Central memory CD4-positive, alpha-beta T cell (primary cell): ENCODE data around the gene PROM2.

Experiments
- DNase-seq: peaks from one replicate; pipeline ENCODE4 v3.0.0; 2022

PROM2 gene

GRCh38 chr2:95323347-95324155 lies 49.3 kb downstream of the PROM2 start:
- DNase-seq = no peak

- no peak for DNase-seq
Observed at GRCh38 chr2:95325026-95325425, 50.8 kb downstream of the PROM2 start.

- no peak for DNase-seq
Observed at GRCh38 chr2:95325590-95326432, 51.6 kb downstream of the PROM2 start.

- no peak for DNase-seq
Observed at GRCh38 chr2:95326433-95327140, 52.3 kb downstream of the PROM2 start.

GRCh38 chr2:95327861-95328260 lies 53.6 kb downstream of the PROM2 start:
- no peak for DNase-seq

- no peak for DNase-seq
Observed at GRCh38 chr2:95328358-95329125, 54.3 kb downstream of the PROM2 start.

GRCh38 chr2:95329401-95329800 lies 55.2 kb downstream of the PROM2 start:
- no peak for DNase-seq

- DNase-seq = no peak
Observed at GRCh38 chr2:95329891-95330793, 55.9 kb downstream of the PROM2 start.

- DNase-seq = no peak
Observed at GRCh38 chr2:95330794-95331338, 56.6 kb downstream of the PROM2 start.

GRCh38 chr2:95331606-95332005 lies 57.4 kb downstream of the PROM2 start:
- DNase-seq = no peak

GRCh38 chr2:95332036-95332435 lies 57.8 kb downstream of the PROM2 start:
- DNase-seq = no peak

GRCh38 chr2:95333056-95333455 lies 58.8 kb downstream of the PROM2 start:
- no peak for DNase-seq

GRCh38 chr2:95333888-95334338 lies 59.7 kb downstream of the PROM2 start:
- DNase-seq = no peak

GRCh38 chr2:95334916-95335641 lies 60.8 kb downstream of the PROM2 start:
- DNase-seq = no peak

- no peak for DNase-seq
Observed at GRCh38 chr2:95336406-95336805, 62.2 kb downstream of the PROM2 start.

- DNase-seq = no peak
Observed at GRCh38 chr2:95337829-95338228, 63.6 kb downstream of the PROM2 start.
